GM23248 (cell line): ENCODE results near the gene IL18.

Source experiments
- EZH2 ChIP-seq: fragments of 200-600 bp; sonication (generic); IDR thresholded peaks from 2 replicates; pipeline ENCODE4 v1.6.1; 2018; ENCODE audit warnings: antibody characterized with exemption, mild to moderate bottlenecking; ENCODE audit not compliant: insufficient read depth, poor library complexity, severe bottlenecking
- EZH2phosphoT487 ChIP-seq: fragments of 200-600 bp; sonication (generic); IDR thresholded peaks from 2 replicates; pipeline ENCODE4 v1.6.1; 2018; ENCODE audit warnings: antibody characterized with exemption, moderate library complexity, mild to moderate bottlenecking, low read depth; ENCODE audit not compliant: insufficient read depth

- TF ChIP-seq EZH2 (no peak), EZH2phosphoT487 (no peak)
Observed at GRCh38 chr11:112161012-112161411, 2.9 kb downstream of the IL18 start.
